Measurements from ENCODE around the gene FBRSL1. TPM values are rescaled to one million over a fixed set of nuclear protein-coding genes. Genes with fewer than 3 reads are reported as not detected.

FBRSL1 gene
- total and polyA plus RNA-seq, 2 donors (not counting 1 experiment from before 2014, with no cell fraction given) = 62.6 to 112 TPM

DNA sequence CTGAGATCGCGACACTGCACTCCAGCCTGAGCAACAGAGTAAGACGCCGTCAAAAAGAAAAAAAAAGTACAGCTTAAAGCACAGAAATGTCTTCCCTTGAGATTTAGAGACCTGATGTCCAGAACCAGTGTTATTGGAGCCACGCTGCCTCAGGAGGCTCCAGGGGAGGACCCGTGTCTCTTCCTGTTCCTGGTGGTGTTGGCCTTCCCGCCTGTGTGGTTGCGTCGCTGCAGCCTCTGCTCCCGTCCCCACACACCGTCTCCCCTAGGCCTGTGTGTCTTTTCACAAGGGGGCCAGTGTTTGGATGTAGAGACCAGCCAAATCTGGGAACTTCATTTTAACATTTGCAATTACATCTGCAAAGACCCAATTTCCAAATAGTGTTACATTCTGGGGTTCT, 8.6 kb upstream of the FBRSL1 start:
- no peaks in the 10 kb centered on the region for H3K27me3 Mint-ChIP-seq
- Histone ChIP-seq H2AFZ (ENCODE audit: insufficient read depth, low read depth, low read length, poor library complexity, severe bottlenecking) (no peak overlapping the region), H3K4me2 (replicated peaks; ENCODE audit: low read depth, low read length, poor library complexity, severe bottlenecking) (no peak overlapping the region), H3K9ac (ENCODE audit: low read length) (no peak overlapping the region), H3K9me3 (ENCODE audit: control extremely low read depth in 1 of 3, control insufficient read depth in 2 of 3, insufficient read depth in 1 of 3, low read length in 2 of 3) (peaks cover 0 to 29% (median 0%) of the 10 kb centered on the region in 3 donors), H3K4me1 (ENCODE audit: control insufficient read depth in 2 of 2, insufficient read depth in 2 of 2, low read length in 2 of 2) (peaks cover 25 to 60% of the 10 kb centered on the region in 2 donors), H4K20me1 (ENCODE audit: control insufficient read depth, insufficient read depth, low read length, poor library complexity, severe bottlenecking) (no peaks in the 10 kb centered on the region), H3K4me3 (ENCODE audit: control extremely low read depth in 1 of 5, extremely low read depth in 1 of 5, insufficient read depth in 1 of 5, low read depth in 2 of 5, low read length in 4 of 5) (no peak overlapping the region), H3K27me3 (replicated peaks in 1 of 4; ENCODE audit: control extremely low read depth in 1 of 4, control insufficient read depth in 3 of 4, insufficient read depth in 4 of 4, low read length in 3 of 4) (no peaks in the 10 kb centered on the region), H3K36me3 (replicated peaks in 1 of 2; ENCODE audit: control extremely low read depth in 1 of 2, control insufficient read depth in 1 of 2, extremely low read depth in 1 of 2, insufficient read depth in 2 of 2, low read length in 1 of 2) (no peaks in the 10 kb centered on the region), H3K79me2 (ENCODE audit: control insufficient read depth, insufficient read depth, low read length) (no peaks in the 10 kb centered on the region), H3K27ac (ENCODE audit: low read length in 2 of 2) (no peak overlapping the region)
- H3K27ac Mint-ChIP-seq = peak overlapping the region; percentile 32
- no peaks in the 10 kb centered on the region for H3K9me3 Mint-ChIP-seq (ENCODE audit: insufficient read depth)
- no peak for TF ChIP-seq EZH2 (IDR thresholded peaks at IDR 0.05; ENCODE audit: borderline replicate concordance, insufficient read depth, low read depth, low read length, poor library complexity, severe bottlenecking)
- TF ChIP-seq, protein P1, sequence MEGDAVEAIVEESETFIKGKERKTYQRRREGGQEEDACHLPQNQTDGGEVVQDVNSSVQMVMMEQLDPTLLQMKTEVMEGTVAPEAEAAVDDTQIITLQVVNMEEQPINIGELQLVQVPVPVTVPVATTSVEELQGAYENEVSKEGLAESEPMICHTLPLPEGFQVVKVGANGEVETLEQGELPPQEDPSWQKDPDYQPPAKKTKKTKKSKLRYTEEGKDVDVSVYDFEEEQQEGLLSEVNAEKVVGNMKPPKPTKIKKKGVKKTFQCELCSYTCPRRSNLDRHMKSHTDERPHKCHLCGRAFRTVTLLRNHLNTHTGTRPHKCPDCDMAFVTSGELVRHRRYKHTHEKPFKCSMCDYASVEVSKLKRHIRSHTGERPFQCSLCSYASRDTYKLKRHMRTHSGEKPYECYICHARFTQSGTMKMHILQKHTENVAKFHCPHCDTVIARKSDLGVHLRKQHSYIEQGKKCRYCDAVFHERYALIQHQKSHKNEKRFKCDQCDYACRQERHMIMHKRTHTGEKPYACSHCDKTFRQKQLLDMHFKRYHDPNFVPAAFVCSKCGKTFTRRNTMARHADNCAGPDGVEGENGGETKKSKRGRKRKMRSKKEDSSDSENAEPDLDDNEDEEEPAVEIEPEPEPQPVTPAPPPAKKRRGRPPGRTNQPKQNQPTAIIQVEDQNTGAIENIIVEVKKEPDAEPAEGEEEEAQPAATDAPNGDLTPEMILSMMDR (IDR thresholded peaks at IDR 0.05) = no peak
- intact Hi-C loops (cut with micrococcal nuclease) = no loop called here
- POLR2A ChIA-PET = no interaction called here
- WGBS (ENCODE audit: insufficient coverage) = 90% methylated on average over 6 of the region's 11 CpGs
- H3K4me3 Mint-ChIP-seq = no peak overlapping the region
- peaks cover 52% of the 10 kb centered on the region for H3K4me1 Mint-ChIP-seq
- DNase-seq (no peak), ATAC-seq (ENCODE audit: low read depth) (no peak)
- CTCF ChIA-PET = interaction anchor here (1.2 kb wide), 1 partner anchor 66 kb away, joined by 3 read pairs; no protein-coding TSS in a partner anchor

- peak; percentile 63 for DNase-seq
- no peak overlapping the region for H2AFZ ChIP-seq (ENCODE audit: insufficient read depth, low read depth, low read length, poor library complexity, severe bottlenecking)
- peak; percentile 50 for ATAC-seq (ENCODE audit: low read depth)
- 85% methylated on average over 30 of the region's 31 CpGs for WGBS (ENCODE audit: insufficient coverage)
- peak overlapping the region; percentile 2 for H3K4me2 ChIP-seq (replicated peaks; ENCODE audit: low read depth, low read length, poor library complexity, severe bottlenecking)
- H3K27ac ChIP-seq (ENCODE audit: low read length in 2 of 2) = no peak overlapping the region
- H3K27me3 Mint-ChIP-seq = no peaks in the 10 kb centered on the region
- H3K27ac Mint-ChIP-seq = peak overlapping the region; percentile 32
- H3K9ac ChIP-seq (ENCODE audit: low read length) = no peak overlapping the region
- peaks cover 47% of the 10 kb centered on the region for H3K4me1 Mint-ChIP-seq
- no peak overlapping the region for H3K4me3 ChIP-seq (ENCODE audit: control extremely low read depth in 1 of 5, extremely low read depth in 1 of 5, insufficient read depth in 1 of 5, low read depth in 2 of 5, low read length in 4 of 5)
- peaks cover 17 to 56% of the 10 kb centered on the region in 2 donors for H3K4me1 ChIP-seq (ENCODE audit: control insufficient read depth in 2 of 2, insufficient read depth in 2 of 2, low read length in 2 of 2)
- H3K4me3 Mint-ChIP-seq = no peak overlapping the region
- TF ChIP-seq, protein P1 (IDR thresholded peaks at IDR 0.05) = no peak
- no peak for TF ChIP-seq EZH2 (IDR thresholded peaks at IDR 0.05; ENCODE audit: borderline replicate concordance, insufficient read depth, low read depth, low read length, poor library complexity, severe bottlenecking)
- peaks cover 0 to 22% (median 0%) of the 10 kb centered on the region in 3 donors for H3K9me3 ChIP-seq (ENCODE audit: control extremely low read depth in 1 of 3, control insufficient read depth in 2 of 3, insufficient read depth in 1 of 3, low read length in 2 of 3)
- ChIA-PET POLR2A (no interaction called here), CTCF (interaction anchor here (1.0 to 1.2 kb wide), 2 partner anchors 52 to 67 kb away, joined by 3 to 4 read pairs; no protein-coding TSS in a partner anchor)
- intact Hi-C loops (cut with micrococcal nuclease) = no loop called here
- no peaks in the 10 kb centered on the region for H3K27me3 ChIP-seq (replicated peaks in 1 of 4; ENCODE audit: control extremely low read depth in 1 of 4, control insufficient read depth in 3 of 4, insufficient read depth in 4 of 4, low read length in 3 of 4)
- no peaks in the 10 kb centered on the region for H3K79me2 ChIP-seq (ENCODE audit: control insufficient read depth, insufficient read depth, low read length)
- no peaks in the 10 kb centered on the region for H4K20me1 ChIP-seq (ENCODE audit: control insufficient read depth, insufficient read depth, low read length, poor library complexity, severe bottlenecking)
- H3K9me3 Mint-ChIP-seq (ENCODE audit: insufficient read depth) = no peaks in the 10 kb centered on the region
- no peaks in the 10 kb centered on the region for H3K36me3 ChIP-seq (replicated peaks in 1 of 2; ENCODE audit: control extremely low read depth in 1 of 2, control insufficient read depth in 1 of 2, extremely low read depth in 1 of 2, insufficient read depth in 2 of 2, low read length in 1 of 2)
Measured at GRCh38 chr12:132481771-132482745, 7.9 kb upstream of the FBRSL1 start.
